Glomerular visceral epithelial cell (primary cell): ENCODE data around the gene GOT1.
A peak's percentile ranks its signal among the peaks of the same experiment; 100 is the strongest.

Experiments used
- DNase-seq: peaks from one replicate; pipeline ENCODE4 v3.0.0-alpha.2; 2016; ENCODE audit errors: extremely low spot score

The GOT1 gene

GRCh38 chr10:99433378-99434020, 3.1 kb upstream of the GOT1 start:
- no peak for DNase-seq

DNA sequence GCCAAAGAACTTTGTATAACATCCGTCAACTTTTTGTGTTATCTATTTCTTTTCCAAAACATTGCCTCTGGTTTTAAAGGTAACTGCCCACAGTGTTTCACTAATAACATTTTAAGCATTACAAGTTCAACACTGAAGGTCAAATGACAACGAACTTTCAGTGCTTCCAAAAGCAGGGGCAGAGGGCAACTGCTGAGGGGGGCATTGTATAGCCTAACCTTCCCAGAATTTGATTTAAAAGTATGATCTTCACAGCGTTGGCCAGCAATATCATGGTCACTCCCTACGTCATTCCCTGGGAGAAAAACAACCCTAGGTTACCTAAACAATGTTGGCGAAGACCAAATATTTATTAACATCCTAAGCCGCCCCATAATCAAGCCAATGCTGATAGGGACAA, 2.5 kb upstream of the GOT1 start:
- no peak for DNase-seq

DNA sequence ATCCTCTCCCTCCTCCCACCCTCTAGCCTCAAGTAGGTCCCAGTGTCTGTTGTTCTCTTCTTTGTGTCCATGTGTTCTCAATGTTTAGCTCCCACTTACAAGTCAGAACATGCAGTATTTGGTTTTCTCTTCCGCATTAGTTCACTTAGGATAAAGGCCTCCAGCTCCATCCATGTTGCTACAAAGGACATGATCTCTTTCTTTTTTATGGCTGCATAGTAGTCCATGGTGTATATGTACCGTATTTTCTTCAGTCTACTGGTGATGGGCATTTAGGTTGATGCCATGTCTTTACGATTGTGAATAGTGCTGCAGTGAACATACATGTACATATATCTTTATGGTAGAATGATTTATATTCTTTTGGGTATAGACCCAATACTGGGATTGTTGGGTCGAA, 1.6 kb upstream of the GOT1 start:
- no peak for DNase-seq

GRCh38 chr10:99431190-99431760, 851 bp upstream of the GOT1 start:
- DNase-seq, result peak; percentile 52

DNA sequence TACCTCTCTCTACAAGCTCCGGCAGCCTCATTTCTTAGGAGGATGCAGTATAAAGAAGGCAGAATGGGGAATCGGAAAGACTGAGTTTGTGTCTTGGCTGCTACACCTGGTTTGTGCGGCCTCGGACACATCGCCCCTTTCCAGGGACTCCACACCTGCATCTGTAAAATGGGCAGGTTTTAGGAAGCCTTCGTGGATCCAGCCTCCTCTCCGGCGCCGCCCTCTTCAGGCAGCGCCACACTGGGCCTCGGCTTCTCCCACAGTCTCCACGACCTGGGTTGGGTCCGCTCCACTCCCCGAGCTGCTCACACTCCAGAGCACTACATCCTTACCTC, 341 bp downstream of the GOT1 start:
- DNase-seq, result no peak

- no peak for DNase-seq
These were observed 818 bp downstream of the GOT1 start for GRCh38 chr10:99429517-99430095.

DNA sequence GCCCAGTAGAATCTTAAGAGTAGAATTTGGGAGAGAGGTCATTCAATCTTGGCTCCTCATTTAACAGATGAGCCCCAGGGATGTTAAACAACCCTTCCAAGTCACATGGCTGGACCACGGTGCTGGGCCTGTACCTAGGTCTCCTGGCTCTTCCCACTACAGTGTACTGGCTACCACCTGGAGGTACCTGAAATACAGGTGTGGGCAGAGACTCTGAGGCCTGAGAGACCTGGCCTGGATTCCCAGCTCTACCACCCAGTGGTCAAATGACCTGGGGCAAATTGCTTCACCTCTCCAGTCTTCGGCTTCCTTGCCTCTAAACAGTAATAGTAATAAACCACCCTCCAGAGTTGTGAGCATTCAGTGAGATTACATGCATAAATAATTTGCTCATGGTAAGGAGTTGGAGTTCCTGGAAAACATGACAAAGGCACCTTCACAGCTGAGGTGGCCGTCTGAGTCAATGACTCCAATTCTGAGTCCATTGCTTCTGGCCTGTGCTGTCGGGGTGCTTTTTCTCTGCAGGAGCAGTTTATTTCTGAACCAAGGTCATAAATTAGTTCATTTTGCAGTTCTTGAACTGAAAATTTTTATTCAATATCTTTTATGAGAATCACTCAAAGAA, 2.7 kb downstream of the GOT1 start:
- no peak for DNase-seq

DNA sequence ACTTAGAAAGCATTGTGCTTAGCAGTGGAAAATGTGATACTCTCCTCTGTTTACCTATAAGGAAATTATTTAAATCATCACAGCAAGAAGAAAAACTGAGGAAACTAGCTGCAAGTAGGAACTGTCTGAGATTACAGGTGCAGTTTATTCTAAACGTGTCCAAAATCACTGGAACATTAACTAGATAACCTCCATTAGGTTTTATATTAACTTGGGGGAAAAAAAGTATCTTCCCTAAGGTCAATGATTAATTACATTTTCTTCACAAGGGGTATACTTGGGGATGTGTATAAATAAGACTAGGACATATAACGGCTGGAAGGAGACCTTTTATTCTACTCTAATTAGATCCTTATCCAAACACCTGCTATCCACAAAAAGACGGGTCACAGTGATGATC, 3.7 kb downstream of the GOT1 start:
- peak; percentile 34 for DNase-seq

DNA sequence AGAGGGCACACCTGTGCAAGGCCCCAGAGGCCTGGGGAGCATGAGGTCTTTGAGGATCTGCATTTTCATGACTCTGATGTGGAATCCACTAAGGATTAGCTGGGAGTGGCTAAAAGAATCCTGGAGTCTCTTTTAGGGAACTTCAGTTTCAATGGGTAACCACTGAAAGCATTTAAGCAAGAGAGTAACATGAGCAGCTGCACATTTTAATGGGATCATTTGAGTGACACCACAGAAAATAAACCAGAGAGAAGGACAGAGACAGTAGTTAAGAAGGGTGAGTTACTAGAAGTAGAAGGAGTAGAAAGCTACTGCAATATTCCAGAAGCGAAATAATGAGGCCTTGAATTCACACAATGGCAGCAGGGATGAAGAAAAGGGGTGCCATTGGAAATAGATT, 5.2 kb downstream of the GOT1 start:
- no peak for DNase-seq

DNA sequence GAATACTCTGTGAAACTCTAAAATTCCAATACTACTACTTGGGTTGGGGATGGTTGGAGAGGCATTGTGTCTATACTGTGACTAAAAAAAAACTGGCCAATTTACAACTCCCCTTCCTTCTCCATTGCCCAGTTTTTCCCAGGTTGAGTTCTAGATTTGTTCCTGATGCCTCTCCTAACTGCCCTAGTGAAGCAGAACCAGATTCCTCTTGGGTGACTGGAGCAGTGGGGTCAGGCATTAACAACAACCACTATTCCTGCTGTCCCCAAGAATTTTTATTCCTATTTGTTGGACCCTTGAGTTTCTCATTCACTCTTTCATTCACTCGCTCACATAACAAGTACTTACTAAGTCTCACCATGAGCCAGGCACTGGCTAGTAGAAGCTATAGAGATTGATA, 5.8 kb downstream of the GOT1 start:
- DNase-seq, result no peak

DNA sequence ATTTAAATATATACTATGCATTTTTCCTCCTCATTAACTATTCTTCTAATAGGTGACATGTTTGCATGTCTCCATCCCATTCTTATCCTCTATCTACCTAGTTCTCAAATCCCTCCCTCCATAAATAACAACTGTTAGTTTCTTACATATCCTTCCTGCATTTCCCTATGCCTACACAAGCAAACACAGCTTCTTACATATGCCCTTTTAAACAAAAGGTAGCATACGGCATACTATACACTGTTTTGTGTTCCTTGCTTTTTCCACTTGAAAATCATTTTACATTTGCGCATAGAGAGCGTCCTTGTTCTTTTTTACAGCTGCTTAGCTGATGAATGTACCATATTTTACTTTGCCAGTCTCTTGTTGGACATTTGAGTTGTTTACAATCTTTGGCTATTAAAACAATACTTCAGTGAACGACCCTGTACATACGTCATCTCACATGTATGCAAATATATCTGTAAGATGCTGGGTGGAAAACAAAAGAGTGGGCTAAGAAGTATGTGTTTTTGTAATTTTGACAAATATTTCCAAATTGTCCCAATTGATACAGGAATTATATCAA, 7.8 kb downstream of the GOT1 start:
- no peak for DNase-seq

DNA sequence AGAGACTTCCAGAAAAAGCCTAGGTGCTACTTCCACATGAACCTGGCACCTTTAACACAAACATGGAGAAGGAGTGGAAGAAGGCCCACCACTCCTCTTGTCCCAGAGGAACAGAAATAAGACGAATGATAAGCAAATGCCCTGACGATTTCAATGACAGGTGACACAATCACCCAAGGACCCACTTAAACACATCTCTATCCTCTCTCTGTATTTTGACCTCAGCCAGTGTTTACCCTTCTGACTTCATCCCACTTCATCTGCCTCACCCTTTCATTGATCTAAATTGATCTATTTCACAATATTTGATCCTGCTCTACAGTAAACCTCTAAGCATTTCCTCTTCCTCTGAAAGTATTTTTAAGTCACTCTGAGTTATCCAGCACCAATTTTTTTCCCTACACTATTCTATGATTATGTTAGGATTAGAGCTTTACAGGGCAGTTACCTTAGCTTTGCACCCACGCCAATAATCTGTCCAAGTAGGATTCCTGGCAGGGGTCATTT, 9.1 kb downstream of the GOT1 start:
- DNase-seq, result no peak

GRCh38 chr10:99419688-99420087, 10.7 kb downstream of the GOT1 start:
- no peak for DNase-seq

- DNase-seq, result no peak
These were observed 11.4 kb downstream of the GOT1 start for GRCh38 chr10:99418910-99419624.

DNA sequence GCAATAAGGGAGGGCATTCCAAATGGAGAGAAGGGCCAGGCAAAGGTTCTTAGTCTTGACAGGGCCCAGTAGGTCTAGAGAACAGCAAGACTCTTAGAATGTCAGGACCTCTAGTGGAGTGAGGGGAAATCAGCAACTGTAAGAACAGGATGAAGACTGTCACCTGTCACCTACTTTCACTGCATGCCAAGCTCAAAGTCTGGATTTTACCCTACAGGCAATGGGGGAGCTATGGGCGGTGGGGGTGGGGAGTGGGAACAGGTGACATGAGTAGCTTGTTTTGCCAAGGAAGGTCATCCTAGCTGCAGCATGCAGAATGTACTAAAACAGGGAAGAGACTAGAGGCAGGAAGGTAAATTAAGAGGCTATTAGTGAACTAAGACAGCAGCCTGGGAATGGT, 18.3 kb downstream of the GOT1 start:
- no peak for DNase-seq

DNA sequence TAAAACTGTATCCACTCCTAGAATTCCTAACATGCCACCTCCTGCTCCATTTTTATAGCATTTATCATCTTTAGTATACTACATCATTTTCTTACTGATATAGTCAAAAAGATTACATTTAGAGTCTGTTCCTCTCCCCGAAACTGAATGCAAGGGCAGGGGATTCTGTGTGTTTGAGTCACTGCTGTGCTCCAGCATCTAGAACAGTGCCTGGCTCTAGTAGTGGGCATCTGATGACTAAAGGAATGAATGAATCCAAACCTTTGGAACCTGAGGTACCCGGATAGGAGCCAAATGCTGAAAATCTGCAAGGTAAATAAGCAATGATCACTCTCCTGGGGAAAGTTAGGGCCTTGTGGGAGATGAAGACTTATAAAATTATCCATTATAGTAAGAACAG, 18.9 kb downstream of the GOT1 start:
- DNase-seq, result no peak

- DNase-seq, result no peak
These were observed 19.5 kb downstream of the GOT1 start for GRCh38 chr10:99410876-99411275.

DNA sequence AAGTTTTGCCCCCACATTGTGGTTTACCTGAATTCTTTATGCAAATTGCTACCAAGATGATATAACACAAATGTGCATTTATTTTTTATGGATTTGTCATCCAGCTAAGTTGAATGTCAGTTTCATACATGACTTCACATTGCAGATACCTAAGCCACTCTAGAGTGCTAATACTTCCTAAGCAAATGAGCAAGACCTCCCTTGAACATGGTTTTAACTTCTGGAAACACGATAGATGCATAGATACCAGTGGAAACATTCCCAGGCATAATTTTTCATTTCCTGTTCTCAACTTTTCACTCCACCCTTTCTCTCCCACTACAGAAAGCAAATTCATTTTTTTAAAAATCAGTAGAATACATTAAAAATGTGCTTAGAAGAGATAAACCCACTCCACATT, 20.3 kb downstream of the GOT1 start:
- no peak for DNase-seq

DNA sequence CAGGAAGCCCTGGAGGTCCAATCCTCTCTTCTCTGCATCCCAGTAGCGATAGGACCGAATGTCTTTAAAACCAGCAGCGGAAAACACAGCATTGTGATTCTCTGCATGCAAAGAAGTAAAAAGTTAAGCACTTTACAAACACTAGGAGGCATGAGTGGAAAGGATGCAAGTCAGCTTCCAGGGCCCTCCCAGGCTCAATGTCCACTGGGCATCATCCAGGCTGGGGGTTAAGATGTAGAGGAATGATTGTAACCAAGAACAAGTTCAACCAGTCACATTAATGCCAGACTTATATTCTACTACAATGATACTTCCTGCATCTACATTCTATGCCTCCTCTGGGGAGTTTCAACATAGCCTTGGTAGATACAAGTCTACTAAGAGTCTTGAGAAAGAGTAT, 24.3 kb downstream of the GOT1 start:
- no peak for DNase-seq

DNA sequence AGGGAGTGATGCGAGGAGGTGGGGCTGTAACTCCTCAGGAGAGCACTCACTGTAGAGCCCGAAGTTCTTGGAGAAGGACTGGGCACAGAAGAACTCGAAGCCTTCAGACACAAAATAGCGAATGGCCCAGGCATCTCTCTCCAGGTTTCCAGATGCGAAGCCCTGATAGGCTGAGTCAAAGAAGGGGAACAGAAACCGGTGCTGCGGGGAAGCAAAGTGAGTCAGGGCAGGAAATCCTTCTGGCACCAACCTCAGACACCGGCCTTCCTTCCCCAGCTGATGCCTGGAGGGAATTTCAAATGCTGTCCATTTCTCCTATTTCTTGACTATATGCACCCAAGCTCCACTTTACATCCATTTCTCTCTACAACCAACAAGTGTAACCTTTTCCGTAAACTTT, 26.8 kb downstream of the GOT1 start:
- no peak for DNase-seq

DNA sequence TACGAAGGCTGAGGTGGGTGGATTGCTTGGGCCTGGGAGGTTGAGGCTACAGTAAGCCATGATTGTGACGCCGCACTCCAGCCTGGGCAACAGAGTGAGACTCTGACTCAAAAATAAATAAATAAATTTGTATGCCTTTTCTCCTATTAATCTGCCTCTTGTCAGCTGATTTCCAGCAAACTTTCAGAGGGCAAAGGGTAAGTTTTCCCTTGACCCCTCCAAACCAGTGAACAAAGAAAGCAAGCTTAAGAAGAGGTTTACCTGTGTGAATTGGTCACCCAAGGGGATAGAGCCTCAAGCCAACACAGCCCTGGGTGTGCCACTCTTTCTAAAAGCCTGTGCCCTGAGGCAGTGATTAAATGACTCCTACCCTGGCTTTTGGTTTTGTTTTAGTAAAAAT, 30.8 kb downstream of the GOT1 start:
- no peak for DNase-seq

GRCh38 chr10:99396471-99396870, 34.0 kb downstream of the GOT1 start:
- peak; percentile 75 for DNase-seq
